SU-DHL-6 (cell line): Measurements from ENCODE around the gene TREH.

ENCODE experiments used
- EZH2phosphoT487 ChIP-seq: fragments of 200-600 bp; sonication (generic), shearing (Covaris generic); conservative IDR thresholded peaks from 2 replicates; pipeline ENCODE4 v1.6.1; 2018; ENCODE audit warnings: mild to moderate bottlenecking, antibody characterized with exemption, low read length, moderate library complexity, mixed read lengths
- TF ChIP-seq, protein P1 (sequence below): fragments of 200-600 bp; sonication (generic); IDR thresholded peaks from one replicate; pipeline ENCODE4 v1.5.1; 2017; ENCODE audit warnings: antibody characterized with exemption, mild to moderate bottlenecking, low read length, moderate library complexity; ENCODE audit not compliant: insufficient read depth, poor library complexity, severe bottlenecking

DNA sequence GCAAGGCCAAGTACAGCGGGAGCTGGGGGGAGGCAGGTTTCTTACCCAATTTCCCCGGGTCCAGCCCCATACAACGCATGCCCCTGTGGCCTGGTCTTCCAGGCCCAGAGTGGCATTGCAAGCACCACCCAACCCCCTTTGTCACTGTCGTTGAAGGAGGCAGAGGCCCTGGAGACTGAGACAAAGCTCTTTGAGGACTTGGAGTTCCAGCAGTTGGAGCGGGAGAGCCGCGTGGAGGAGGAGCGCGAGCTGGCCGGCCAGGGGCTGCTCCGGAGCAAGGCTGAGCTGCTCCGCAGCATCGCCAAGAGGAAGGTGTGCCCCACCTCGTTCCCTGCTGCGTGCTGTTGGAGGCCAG lies 44.2 kb downstream of the TREH start:
- TF ChIP-seq, protein P1, sequence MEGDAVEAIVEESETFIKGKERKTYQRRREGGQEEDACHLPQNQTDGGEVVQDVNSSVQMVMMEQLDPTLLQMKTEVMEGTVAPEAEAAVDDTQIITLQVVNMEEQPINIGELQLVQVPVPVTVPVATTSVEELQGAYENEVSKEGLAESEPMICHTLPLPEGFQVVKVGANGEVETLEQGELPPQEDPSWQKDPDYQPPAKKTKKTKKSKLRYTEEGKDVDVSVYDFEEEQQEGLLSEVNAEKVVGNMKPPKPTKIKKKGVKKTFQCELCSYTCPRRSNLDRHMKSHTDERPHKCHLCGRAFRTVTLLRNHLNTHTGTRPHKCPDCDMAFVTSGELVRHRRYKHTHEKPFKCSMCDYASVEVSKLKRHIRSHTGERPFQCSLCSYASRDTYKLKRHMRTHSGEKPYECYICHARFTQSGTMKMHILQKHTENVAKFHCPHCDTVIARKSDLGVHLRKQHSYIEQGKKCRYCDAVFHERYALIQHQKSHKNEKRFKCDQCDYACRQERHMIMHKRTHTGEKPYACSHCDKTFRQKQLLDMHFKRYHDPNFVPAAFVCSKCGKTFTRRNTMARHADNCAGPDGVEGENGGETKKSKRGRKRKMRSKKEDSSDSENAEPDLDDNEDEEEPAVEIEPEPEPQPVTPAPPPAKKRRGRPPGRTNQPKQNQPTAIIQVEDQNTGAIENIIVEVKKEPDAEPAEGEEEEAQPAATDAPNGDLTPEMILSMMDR: no peak
- TF ChIP-seq EZH2phosphoT487: no peak
